Measurements from ENCODE around the gene KDR. TPM values are rescaled to one million over a fixed set of nuclear protein-coding genes. Genes with fewer than 3 reads are reported as not detected.

KDR gene
- total and polyA plus RNA-seq, 10 of the 15 experiments (the other 5 are each of a cell fraction or from before 2014, with no cell fraction given) = 0.04 to 0.13 TPM; not detected in 8

DNA sequence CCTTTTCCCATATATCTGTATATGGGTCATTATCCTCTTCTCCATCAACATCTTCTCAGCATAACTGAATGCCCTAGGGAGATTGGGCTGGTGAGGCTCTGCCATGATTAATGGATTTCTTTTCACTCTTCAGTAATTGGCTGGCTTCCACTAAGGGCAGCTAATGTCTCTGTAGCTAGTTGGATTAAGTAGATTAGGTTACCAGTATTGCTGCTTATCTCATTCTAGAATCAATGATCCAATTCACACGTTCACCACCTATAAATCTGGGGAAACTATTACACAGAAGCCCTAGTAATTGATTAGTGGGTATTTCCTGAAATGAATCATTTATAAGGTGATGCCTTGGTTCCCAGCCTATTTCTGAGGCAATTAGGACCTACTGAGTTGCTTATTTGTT, 94.8 kb downstream of the KDR start:
- Histone ChIP-seq H4K20me1 (ENCODE audit: control insufficient read depth, insufficient read depth) (no peaks in the 10 kb centered on the region), H3K27me3 (replicated peaks in 1 of 2; ENCODE audit: control insufficient read depth in 2 of 2, insufficient read depth in 2 of 2, low read length in 1 of 2) (no peaks in the 10 kb centered on the region), H3K9ac (ENCODE audit: control insufficient read depth, insufficient read depth, low read length) (no peak overlapping the region), H3K4me2 (ENCODE audit: control insufficient read depth, insufficient read depth) (no peak overlapping the region), H3K4me1 (ENCODE audit: control insufficient read depth, insufficient read depth, low read length) (no peaks in the 10 kb centered on the region), H3K27ac (ENCODE audit: control insufficient read depth, insufficient read depth) (no peak overlapping the region), H3K9me3 (replicated peaks; ENCODE audit: control insufficient read depth, insufficient read depth, low read length) (no peaks in the 10 kb centered on the region), H3K79me2 (ENCODE audit: control insufficient read depth, insufficient read depth, low read length) (no peaks in the 10 kb centered on the region), H3K4me3 (no peak overlapping the region), H2AFZ (ENCODE audit: control insufficient read depth, low read depth, low read length) (no peak overlapping the region), H3K36me3 (ENCODE audit: control insufficient read depth in 2 of 2, insufficient read depth in 2 of 2, low read length in 1 of 2) (no peaks in the 10 kb centered on the region)
- in situ Hi-C loops (cut with MboI) = no loop called here
- FAIRE-seq (no peak), ATAC-seq (no peak), DNase-seq (ENCODE audit: low read depth, low spot score) (no peak)
- ChIA-PET POLR2A (no interaction called here), RAD21 (ENCODE audit: unreplicated experiment) (no interaction called here), CTCF (no interaction called here), SMC1A (ENCODE audit: uncharacterized antibody, unreplicated experiment) (no interaction called here)
- intact Hi-C loops (cut with micrococcal nuclease; ENCODE audit: unreplicated experiment) = no loop called here
- BruUV-seq (replicated peaks) = no TSS peak
- WGBS (ENCODE audit: insufficient coverage, insufficient replicate concordance, low lambda C conversion rate, missing lambda C conversion rate) = 9% methylated on average over 1 of the region's 1 CpG
- TF ChIP-seq, protein P1, sequence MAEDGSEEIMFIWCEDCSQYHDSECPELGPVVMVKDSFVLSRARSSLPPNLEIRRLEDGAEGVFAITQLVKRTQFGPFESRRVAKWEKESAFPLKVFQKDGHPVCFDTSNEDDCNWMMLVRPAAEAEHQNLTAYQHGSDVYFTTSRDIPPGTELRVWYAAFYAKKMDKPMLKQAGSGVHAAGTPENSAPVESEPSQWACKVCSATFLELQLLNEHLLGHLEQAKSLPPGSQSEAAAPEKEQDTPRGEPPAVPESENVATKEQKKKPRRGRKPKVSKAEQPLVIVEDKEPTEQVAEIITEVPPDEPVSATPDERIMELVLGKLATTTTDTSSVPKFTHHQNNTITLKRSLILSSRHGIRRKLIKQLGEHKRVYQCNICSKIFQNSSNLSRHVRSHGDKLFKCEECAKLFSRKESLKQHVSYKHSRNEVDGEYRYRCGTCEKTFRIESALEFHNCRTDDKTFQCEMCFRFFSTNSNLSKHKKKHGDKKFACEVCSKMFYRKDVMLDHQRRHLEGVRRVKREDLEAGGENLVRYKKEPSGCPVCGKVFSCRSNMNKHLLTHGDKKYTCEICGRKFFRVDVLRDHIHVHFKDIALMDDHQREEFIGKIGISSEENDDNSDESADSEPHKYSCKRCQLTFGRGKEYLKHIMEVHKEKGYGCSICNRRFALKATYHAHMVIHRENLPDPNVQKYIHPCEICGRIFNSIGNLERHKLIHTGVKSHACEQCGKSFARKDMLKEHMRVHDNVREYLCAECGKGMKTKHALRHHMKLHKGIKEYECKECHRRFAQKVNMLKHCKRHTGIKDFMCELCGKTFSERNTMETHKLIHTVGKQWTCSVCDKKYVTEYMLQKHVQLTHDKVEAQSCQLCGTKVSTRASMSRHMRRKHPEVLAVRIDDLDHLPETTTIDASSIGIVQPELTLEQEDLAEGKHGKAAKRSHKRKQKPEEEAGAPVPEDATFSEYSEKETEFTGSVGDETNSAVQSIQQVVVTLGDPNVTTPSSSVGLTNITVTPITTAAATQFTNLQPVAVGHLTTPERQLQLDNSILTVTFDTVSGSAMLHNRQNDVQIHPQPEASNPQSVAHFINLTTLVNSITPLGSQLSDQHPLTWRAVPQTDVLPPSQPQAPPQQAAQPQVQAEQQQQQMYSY (CRISPR knock-in tag; IDR thresholded peaks at IDR 0.05) = no peak
- no peak for TF ChIP-seq SRF (IDR thresholded peaks at IDR 0.05; ENCODE audit: low read depth in 2 of 2, low read length in 2 of 2)
- no peak for TF ChIP-seq KDM1A (IDR thresholded peaks at IDR 0.05; ENCODE audit: borderline replicate concordance)
- no peak for TF ChIP-seq STAT3 (IDR thresholded peaks at IDR 0.05; ENCODE audit: low read depth, low read length)
- no peak for TF ChIP-seq ASH2L (IDR thresholded peaks at IDR 0.05; ENCODE audit: borderline replicate concordance, low read depth)
- no peak for TF ChIP-seq NFYA (IDR thresholded peaks at IDR 0.05; ENCODE audit: borderline replicate concordance, low read depth, low read length)
- TF ChIP-seq STAT1 (conservative IDR thresholded peaks at IDR 0.05) = no peak
- TF ChIP-seq SIX5 (IDR thresholded peaks at IDR 0.05; ENCODE audit: low read depth, low read length, severe bottlenecking) = no peak
- TF ChIP-seq ZNF274 (IDR thresholded peaks at IDR 0.05; ENCODE audit: insufficient read depth, insufficient read length) = no peak
- TF ChIP-seq ZBTB40 (IDR thresholded peaks at IDR 0.05; ENCODE audit: borderline replicate concordance) = no peak
- no peak for TF ChIP-seq RELA (IDR thresholded peaks at IDR 0.05; ENCODE audit: borderline replicate concordance, partially characterized antibody)
- TF ChIP-seq ZNF384 (IDR thresholded peaks at IDR 0.05; ENCODE audit: borderline replicate concordance, low read depth, low read length) = no peak
- TF ChIP-seq SUZ12 (IDR thresholded peaks at IDR 0.05; ENCODE audit: unreplicated experiment) = no peak
- no peak for TF ChIP-seq FOXM1 (IDR thresholded peaks at IDR 0.05; ENCODE audit: low read depth, low read length)
